Naive thymus-derived CD8-positive, alpha-beta T cell (primary cell): ENCODE data around the gene PSMC1. TPM values are rescaled to one million over a fixed set of nuclear protein-coding genes. Genes with fewer than 3 reads are reported as not detected.
A peak's percentile ranks its signal among the peaks of the same experiment; 100 is the strongest.
"Not testable (repeated sequence)": the region's sequence is repeated elsewhere in the genome, so short reads cannot be mapped to it uniquely, and the experiment has no call there.

Experiments used
- ATAC-seq, 2 donors: fragments of 150-1000 bp; cut with Tn5 transposase in 1 of 2; sonication (Bioruptor Pico), chemical (Tn5 transposase) in 1 of 2; 1 replicate in 1 of 2; 2 replicates in 1 of 2; pipeline ENCODE4 v1.10.0; 2021; ENCODE audit warnings: mild to moderate bottlenecking in 2 of 2, moderate library complexity in 2 of 2
- POLR2A ChIA-PET: fragments of 350-600 bp; sonication (Branson Sonifier 250); formaldehyde crosslinking; loops from one replicate; lab custom pipeline; 2021; ENCODE audit warnings: antibody characterized with exemption; lab: Charles Lee
- DNase-seq, 10 donors: peaks; one replicate each; pipeline versions ENCODE4 v3.0.0 to v3.0.0-alpha.2; 2020 to 2022
- H3K27ac Mint-ChIP-seq, 10 donors: one replicate each; pipeline ENCODE4 v1.8.0; 2020 to 2022; ENCODE audit warnings: mild to moderate bottlenecking in 10 of 10, mixed read lengths in 10 of 10, moderate library complexity in 4 of 10, inconsistent platforms in 1 of 10
- H3K27me3 Mint-ChIP-seq, 5 donors: one replicate each; pipeline ENCODE4 v1.8.0; 2021 to 2022; ENCODE audit warnings: mixed read lengths in 5 of 5
- H3K36me3 Mint-ChIP-seq, 3 donors: one replicate each; pipeline ENCODE4 v1.8.0; 2020 to 2022; ENCODE audit warnings: mixed read lengths in 3 of 3, mild to moderate bottlenecking in 2 of 3, inconsistent platforms in 1 of 3
- H3K4me1 Mint-ChIP-seq, 4 donors: one replicate each; pipeline ENCODE4 v1.8.0; 2021 to 2022; ENCODE audit warnings: mixed read lengths in 4 of 4
- H3K4me3 Mint-ChIP-seq, 10 donors: one replicate each; pipeline ENCODE4 v1.8.0; 2020 to 2022; ENCODE audit warnings: mild to moderate bottlenecking in 10 of 10, mixed read lengths in 10 of 10, moderate library complexity in 6 of 10, inconsistent platforms in 1 of 10
- H3K9me3 Mint-ChIP-seq, 9 donors: one replicate each; pipeline ENCODE4 v1.8.0; 2020 to 2022; ENCODE audit warnings: mixed read lengths in 9 of 9, mild to moderate bottlenecking in 3 of 9, inconsistent platforms in 1 of 9, moderate library complexity in 1 of 9
- polyA plus RNA-seq, 3 donors: library from polyadenylated mRNA; unstranded; fragments of 300-500 nt; fragmentation: Illumina TruSeq; gene quantifications; one replicate each; pipeline ENCODE4 v1.2.3, GENCODE V29; 2021
- total RNA-seq, 8 experiments: library from RNA in 2 of 8; stranded (reverse) in 2 of 8; gene quantifications; one replicate each; pipeline ENCODE4 v1.2.3 and lab custom pipeline; 2021 to 2026

The PSMC1 gene
- total RNA-seq (10 to 100 TPM; 57.9 to 60.0 TPM), polyA plus RNA-seq (100 to 1,000 TPM in 2 of 3 donors, 10 to 100 TPM in 1; 92.8 to 117 (median 109) TPM), total RNA-seq (lab: John Stamatoyannopoulos, UW) (42.2 to 138 (median 51.1) reads per million in 6 experiments)

DNA sequence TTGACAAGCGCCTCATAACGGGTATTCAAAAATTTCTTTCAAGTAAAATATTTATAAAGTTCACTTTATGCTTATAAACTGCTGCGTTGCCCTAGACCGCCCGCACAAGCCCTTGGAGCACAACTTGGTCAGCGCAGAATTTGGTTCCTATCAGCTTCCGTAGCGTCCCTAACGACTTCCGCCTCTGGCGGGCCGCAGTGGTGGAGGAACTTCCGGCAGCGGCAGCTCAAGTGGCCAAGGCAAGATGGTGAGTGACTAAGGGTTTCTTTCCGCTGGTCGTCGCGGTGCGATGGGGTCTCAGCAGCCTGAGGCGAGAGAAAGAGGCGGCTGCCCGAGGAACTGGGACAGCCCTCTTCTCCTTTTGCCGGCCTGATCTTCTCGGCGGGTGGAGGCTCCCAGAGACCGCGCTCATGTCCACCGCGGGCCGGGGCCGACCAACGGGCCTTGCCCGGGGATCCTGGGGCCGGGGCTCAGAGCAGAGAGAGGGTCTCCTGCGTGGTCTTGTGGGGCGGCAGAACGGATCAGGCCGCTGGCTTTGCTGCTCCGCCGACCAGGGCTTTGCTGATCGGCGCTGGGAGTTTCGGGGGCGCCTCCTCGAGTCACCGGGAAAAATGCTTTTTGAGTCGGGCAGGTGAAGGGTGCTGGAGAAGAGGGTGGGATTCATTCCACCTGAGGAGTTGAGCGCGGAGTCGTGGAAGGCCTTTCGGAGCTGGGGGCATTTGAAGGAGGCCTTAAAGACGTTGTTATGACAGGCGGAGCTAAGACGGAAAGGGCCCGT is at the start of gene PSMC1:
PSMC1 (plus strand) TSS at position 200 of the 778 bp plus-strand sequence; CDS start at position 245, 45 bp downstream.
- Mint-ChIP-seq H3K27me3 (peaks cover 0 to 9% (median 0%) of the 10 kb centered on the region in 5 donors), H3K36me3 (peaks cover 6 to 28% (median 8%) of the 10 kb centered on the region in 3 donors), H3K4me3 (peak within 1 kb of the TSS; percentile 95 to 99 (median 96)), H3K4me1 (peaks cover 16 to 38% (median 33%) of the 10 kb centered on the region in 4 donors), H3K27ac (peak within 1 kb of the TSS; percentile 94 to 99 (median 98)), H3K9me3 (peaks cover 0 to 10% (median 0%) of the 10 kb centered on the region in 9 donors)
- ATAC-seq (peak; percentile 98), DNase-seq (peak; percentile 72 to 91 (median 84))
- POLR2A ChIA-PET = interaction anchor here (0.7 to 1.9 kb wide), 6 partner anchors 18 to 502 kb away, joined by 3 to 6 read pairs (median 3); partner anchors contain the start of genes EFCAB11 and TDP1

GRCh38 chr14:90213099-90213748 is 43.1 kb upstream of the PSMC1 start:
- no peak overlapping the region for H3K27ac Mint-ChIP-seq

GRCh38 chr14:90228478-90228877 is 27.9 kb upstream of the PSMC1 start:
- peaks cover 0 to 6% (median 0%) of the 10 kb centered on the region in 3 donors for H3K36me3 Mint-ChIP-seq
- H3K4me1 Mint-ChIP-seq = no peaks in the 10 kb centered on the region
- peaks cover 0 to 18% (median 7%) of the 10 kb centered on the region in 9 donors for H3K9me3 Mint-ChIP-seq
- DNase-seq = no peak
- no peak overlapping the region for H3K4me3 Mint-ChIP-seq
- POLR2A ChIA-PET = no interaction called here
- peaks cover 5 to 12% (median 9%) of the 10 kb centered on the region in 5 donors for H3K27me3 Mint-ChIP-seq
- no peak overlapping the region for H3K27ac Mint-ChIP-seq
- ATAC-seq = no peak

More at GRCh38 chr14:90213099-90213748, 43.1 kb upstream of the PSMC1 start:
- no peak for DNase-seq
- POLR2A ChIA-PET = no interaction called here
- H3K9me3 Mint-ChIP-seq = peaks cover 0 to 38% (median 7%) of the 10 kb centered on the region in 9 donors
- H3K27me3 Mint-ChIP-seq = peaks cover 11 to 47% (median 22%) of the 10 kb centered on the region in 5 donors
- H3K36me3 Mint-ChIP-seq = peaks cover 0 to 15% (median 2%) of the 10 kb centered on the region in 3 donors
- no peak overlapping the region for H3K4me3 Mint-ChIP-seq
- H3K4me1 Mint-ChIP-seq = no peaks in the 10 kb centered on the region
- no peak for ATAC-seq

DNA sequence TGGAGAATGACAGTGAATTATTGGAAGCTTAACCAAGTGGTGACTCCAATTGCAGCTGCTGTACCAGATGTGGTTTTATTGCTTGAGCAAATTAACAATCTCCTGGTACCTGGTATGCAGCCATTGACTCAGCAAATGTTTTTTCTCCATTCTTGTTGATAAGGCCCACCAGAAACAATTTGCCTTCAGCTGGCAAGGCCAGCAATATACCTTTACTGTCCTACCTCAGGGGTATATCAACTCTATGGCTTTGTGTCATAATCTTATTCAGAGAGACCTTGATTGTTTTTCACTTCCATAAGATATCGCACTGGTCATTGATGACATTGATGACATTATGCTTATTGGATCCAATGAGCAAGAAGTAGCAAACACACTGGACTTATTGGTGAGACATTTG is 26.4 kb upstream of the PSMC1 start:
- POLR2A ChIA-PET, ATAC-seq, H3K27ac Mint-ChIP-seq, H3K4me3 Mint-ChIP-seq, DNase-seq, H3K4me1 Mint-ChIP-seq, H3K9me3 Mint-ChIP-seq, H3K36me3 Mint-ChIP-seq: not testable (repeated sequence)
- H3K27me3 Mint-ChIP-seq = peaks cover 3 to 17% (median 10%) of the 10 kb centered on the region in 5 donors

- Mint-ChIP-seq H3K4me3 (peak overlapping the region in 1 of 10 donors; percentile 65), H3K9me3 (peaks cover 4 to 54% (median 24%) of the 10 kb centered on the region in 9 donors), H3K27ac (peak overlapping the region in 1 of 10 donors; percentile 48), H3K4me1 (peaks cover 0 to 5% (median 4%) of the 10 kb centered on the region in 4 donors), H3K36me3 (peaks cover 0 to 40% (median 24%) of the 10 kb centered on the region in 3 donors), H3K27me3 (peaks cover 7 to 47% (median 18%) of the 10 kb centered on the region in 5 donors)
- peak; percentile 67 to 81 for ATAC-seq
- POLR2A ChIA-PET = no interaction called here
- DNase-seq = peak; percentile 15 to 77 (median 51)
Measured at GRCh38 chr14:90235179-90235976, 21.0 kb upstream of the PSMC1 start.

- H3K36me3 Mint-ChIP-seq = peaks cover 0 to 69% (median 38%) of the 10 kb centered on the region in 3 donors
- H3K4me1 Mint-ChIP-seq = peaks cover 0 to 5% (median 4%) of the 10 kb centered on the region in 4 donors
- H3K9me3 Mint-ChIP-seq = peaks cover 16 to 85% (median 37%) of the 10 kb centered on the region in 9 donors
- DNase-seq (no peak), ATAC-seq (no peak)
- H3K27me3 Mint-ChIP-seq = peaks cover 8 to 34% (median 12%) of the 10 kb centered on the region in 5 donors
- H3K27ac Mint-ChIP-seq = no peak overlapping the region
- H3K4me3 Mint-ChIP-seq = no peak overlapping the region
- POLR2A ChIA-PET = no interaction called here
Measured at GRCh38 chr14:90239139-90239538, 17.2 kb upstream of the PSMC1 start.

- ATAC-seq (no peak), DNase-seq (no peak)
- peaks cover 7 to 71% (median 35%) of the 10 kb centered on the region in 9 donors for H3K9me3 Mint-ChIP-seq
- peaks cover under 1 to 19% (median 6%) of the 10 kb centered on the region in 5 donors for H3K27me3 Mint-ChIP-seq
- POLR2A ChIA-PET = no interaction called here
- peaks cover 0 to 61% (median 34%) of the 10 kb centered on the region in 3 donors for H3K36me3 Mint-ChIP-seq
- H3K4me1 Mint-ChIP-seq = no peaks in the 10 kb centered on the region
- no peak overlapping the region for H3K27ac Mint-ChIP-seq
- H3K4me3 Mint-ChIP-seq = no peak overlapping the region
Measured at GRCh38 chr14:90242444-90242843, 13.9 kb upstream of the PSMC1 start.

GRCh38 chr14:90246936-90247335 is 9.4 kb upstream of the PSMC1 start:
- Mint-ChIP-seq H3K9me3 (peaks cover 0 to 27% (median 8%) of the 10 kb centered on the region in 9 donors), H3K4me3 (no peak overlapping the region), H3K27me3 (peaks cover 6 to 37% (median 15%) of the 10 kb centered on the region in 5 donors), H3K36me3 (peaks cover 0 to 25% (median 3%) of the 10 kb centered on the region in 3 donors), H3K27ac (no peak overlapping the region), H3K4me1 (no peaks in the 10 kb centered on the region)
- POLR2A ChIA-PET = no interaction called here
- ATAC-seq (no peak), DNase-seq (no peak)

GRCh38 chr14:90247441-90247840 is 8.9 kb upstream of the PSMC1 start:
- DNase-seq, POLR2A ChIA-PET, H3K4me3 Mint-ChIP-seq, H3K4me1 Mint-ChIP-seq, ATAC-seq, H3K27ac Mint-ChIP-seq: not testable (repeated sequence)
- Mint-ChIP-seq H3K27me3 (peaks cover 6 to 33% (median 15%) of the 10 kb centered on the region in 5 donors), H3K9me3 (peaks cover 0 to 22% (median 8%) of the 10 kb centered on the region in 9 donors), H3K36me3 (peaks cover 0 to 20% (median 3%) of the 10 kb centered on the region in 3 donors)

- no peak for ATAC-seq
- POLR2A ChIA-PET = interaction anchor here (0.7 kb wide), 1 partner anchor 558 kb away, joined by 3 read pairs; no protein-coding TSS in a partner anchor
Measured at GRCh38 chr14:90248594-90248993, 7.8 kb upstream of the PSMC1 start.

DNA sequence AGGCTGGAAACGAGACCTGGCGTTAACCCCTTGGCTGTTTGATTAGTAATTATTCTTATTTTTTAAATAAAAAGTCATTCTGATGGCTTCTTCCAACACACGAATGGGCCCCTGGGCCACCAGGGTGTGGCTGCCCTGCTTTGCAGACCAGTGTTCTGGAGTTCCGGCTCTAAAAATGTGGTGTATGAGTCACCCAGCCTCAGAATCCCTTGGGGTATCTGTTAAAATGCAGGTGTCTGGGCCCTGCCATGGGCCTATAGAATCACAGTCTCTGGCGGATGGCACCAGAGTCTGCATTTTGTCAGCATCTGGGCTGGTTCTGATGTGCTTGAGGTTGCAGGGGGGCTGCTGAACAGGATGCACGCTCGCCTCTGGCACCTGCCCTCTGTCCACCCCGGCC is 2.5 kb upstream of the PSMC1 start:
- DNase-seq (no peak), ATAC-seq (no peak)
- POLR2A ChIA-PET = no interaction called here
- peaks cover 0 to 10% (median 0%) of the 10 kb centered on the region in 9 donors for H3K9me3 Mint-ChIP-seq
- peaks cover 0 to 4% (median 0%) of the 10 kb centered on the region in 3 donors for H3K36me3 Mint-ChIP-seq
- H3K27me3 Mint-ChIP-seq = peaks cover 0 to 18% (median 13%) of the 10 kb centered on the region in 5 donors
- H3K4me1 Mint-ChIP-seq = peaks cover 15 to 36% (median 30%) of the 10 kb centered on the region in 4 donors
- peak overlapping the region in 1 of 10 donors; percentile 38 for H3K27ac Mint-ChIP-seq
- no peak overlapping the region for H3K4me3 Mint-ChIP-seq

More at GRCh38 chr14:90248594-90248993, 7.8 kb upstream of the PSMC1 start:
- Mint-ChIP-seq H3K36me3 (peaks cover 0 to 18% (median 2%) of the 10 kb centered on the region in 3 donors), H3K9me3 (peaks cover 0 to 15% (median 8%) of the 10 kb centered on the region in 9 donors), H3K4me3 (no peak overlapping the region), H3K4me1 (no peaks in the 10 kb centered on the region), H3K27me3 (peaks cover 6 to 33% (median 15%) of the 10 kb centered on the region in 5 donors), H3K27ac (no peak overlapping the region)
- no peak for DNase-seq
